SK-N-SH (cell line): ENCODE measurements around the gene PERCC1. TPM values are rescaled to one million over a fixed set of nuclear protein-coding genes. Genes with fewer than 3 reads are reported as not detected.

ENCODE experiments used
- CTCF ChIA-PET: fragments of 300-600, 350-600 bp; formaldehyde crosslinking; extraction: SDS; loops from one replicate; lab custom pipeline; 2021; lab: Yijun Ruan, JAX
- POLR2A ChIA-PET: fragments of 350-600 bp; sonication (Branson Sonifier 250); formaldehyde crosslinking; extraction: SDS; loops from one replicate; lab custom pipeline; 2020; ENCODE audit warnings: antibody characterized with exemption, inconsistent platforms; lab: Yijun Ruan, JAX
- DNase-seq: peaks from one replicate; pipeline ENCODE4 v3.0.0; 2012
- H2AFZ ChIP-seq: fragments of 200-600 bp; sonication (generic); 2 replicates; pipeline ENCODE4 v1.8.1; 2016; ENCODE audit warnings: antibody characterized with exemption, mild to moderate bottlenecking, low read depth
- H3F3A ChIP-seq: fragments of 200-600 bp; sonication (generic); replicated peaks from 2 replicates; pipeline ENCODE3; 2016; ENCODE audit warnings: antibody characterized with exemption, mild to moderate bottlenecking; ENCODE audit not compliant: insufficient read depth
- H3K27ac ChIP-seq, 2 experiments: fragments of 200-500 bp in 1 of 2; fragments of 200-600 bp in 1 of 2; sonication (Bioruptor generic) in 1 of 2; sonication (generic), shearing (Covaris generic) in 1 of 2; 2 replicates each; pipeline versions ENCODE4 v1.5.1 to v1.6.1; 2014 to 2016; ENCODE audit warnings: low read depth in 2 of 2, inconsistent platforms in 1 of 2, low read length in 1 of 2, mild to moderate bottlenecking in 1 of 2, mixed read lengths in 1 of 2
- H3K27me3 ChIP-seq: fragments of 200-600 bp; sonication (generic), shearing (Covaris generic); 2 replicates; pipeline ENCODE4 v1.6.1; 2016; ENCODE audit warnings: mixed run types; ENCODE audit not compliant: insufficient read depth
- H3K36me3 ChIP-seq, 2 experiments: fragments of 200-500 bp in 1 of 2; fragments of 200-600 bp in 1 of 2; sonication (Bioruptor generic) in 1 of 2; sonication (generic) in 1 of 2; replicated peaks in 1 of 2; 2 replicates each; pipeline versions ENCODE3 to v1.5.1; 2014 to 2016; ENCODE audit warnings: low read length in 1 of 2, mild to moderate bottlenecking in 1 of 2; ENCODE audit not compliant: insufficient read depth in 2 of 2, control insufficient read depth in 1 of 2
- H3K4me1 ChIP-seq, 2 experiments: fragments of 200-500 bp in 1 of 2; fragments of 200-600 bp in 1 of 2; sonication (Bioruptor generic) in 1 of 2; sonication (generic), shearing (Covaris generic) in 1 of 2; 2 replicates each; pipeline versions ENCODE4 v1.5.1 to v1.6.1; 2014 to 2016; ENCODE audit warnings: low read depth in 1 of 2, low read length in 1 of 2, mixed run types in 1 of 2; ENCODE audit not compliant: insufficient read depth in 2 of 2, control insufficient read depth in 1 of 2
- H3K4me2 ChIP-seq: fragments of 200-600 bp; sonication (generic), shearing (Covaris generic); 2 replicates; pipeline ENCODE4 v1.6.1; 2017; ENCODE audit warnings: mixed run types
- H3K4me3 ChIP-seq, 2 experiments: fragments of 200-500 bp in 1 of 2; fragments of 200-600 bp in 1 of 2; sonication (Bioruptor generic) in 1 of 2; sonication (generic), shearing (Covaris generic) in 1 of 2; 2 replicates each; pipeline versions ENCODE4 v1.5.1 to v1.8.1; 2014 to 2016; ENCODE audit warnings: low read depth in 2 of 2, inconsistent platforms in 1 of 2, low read length in 1 of 2, mild to moderate bottlenecking in 1 of 2, mixed read lengths in 1 of 2, moderate library complexity in 1 of 2
- H3K79me2 ChIP-seq: fragments of 200-600 bp; sonication (generic); 2 replicates; pipeline ENCODE4 v1.8.1; 2017; ENCODE audit warnings: mild to moderate bottlenecking; ENCODE audit not compliant: insufficient read depth
- H3K9ac ChIP-seq: fragments of 200-600 bp; sonication (generic); 2 replicates; pipeline ENCODE4 v1.6.1; 2017; ENCODE audit warnings: mixed run types
- H3K9me2 ChIP-seq: fragments of 200-600 bp; sonication (generic); 2 replicates; pipeline ENCODE4 v1.6.1; 2017; ENCODE audit warnings: mixed run types
- H3K9me3 ChIP-seq: fragments of 200-600 bp; sonication (generic); 2 replicates; pipeline ENCODE4 v1.6.1; 2017; ENCODE audit warnings: mixed run types, mild to moderate bottlenecking, moderate library complexity
- H4K20me1 ChIP-seq: fragments of 200-600 bp; sonication (generic); 2 replicates; pipeline ENCODE4 v1.6.1; 2017; ENCODE audit warnings: mild to moderate bottlenecking, mixed run types; ENCODE audit not compliant: insufficient read depth
- ELF1 ChIP-seq: IDR thresholded peaks from 2 replicates; pipeline ENCODE4 v1.4.0; 2012
- EZH2phosphoT487 ChIP-seq: fragments of 200-600 bp; sonication (generic); IDR thresholded peaks from 2 replicates; pipeline ENCODE4 v1.6.1; 2017; ENCODE audit warnings: low read depth, mixed run types, mild to moderate bottlenecking, antibody characterized with exemption, moderate library complexity, borderline replicate concordance
- FOXJ3 ChIP-seq: sonication (generic); formaldehyde crosslinking; IDR thresholded peaks from 2 replicates; pipeline ENCODE4 v1.5.1; 2020; ENCODE audit warnings: mild to moderate bottlenecking, missing genetic modification reagents
- FOXM1 ChIP-seq: IDR thresholded peaks from 2 replicates; pipeline ENCODE4 v1.4.0; 2012; ENCODE audit warnings: low read depth, mild to moderate bottlenecking
- GABPA ChIP-seq: IDR thresholded peaks from 2 replicates; pipeline ENCODE4 v1.4.0; 2012; ENCODE audit warnings: low read depth, mild to moderate bottlenecking
- GATA2 ChIP-seq: sonication (generic); formaldehyde crosslinking; IDR thresholded peaks from 2 replicates; pipeline ENCODE4 v1.5.0; 2020; ENCODE audit warnings: mild to moderate bottlenecking, missing genetic modification reagents
- JUND ChIP-seq: IDR thresholded peaks from 2 replicates; pipeline ENCODE4 v1.4.0; 2012
- MAX ChIP-seq: IDR thresholded peaks from 2 replicates; pipeline ENCODE4 v1.4.0; 2012; ENCODE audit warnings: low read depth
- MEF2A ChIP-seq: IDR thresholded peaks from 2 replicates; pipeline ENCODE4 v1.4.0; 2012; ENCODE audit warnings: low read depth, borderline replicate concordance
- MXI1 ChIP-seq: IDR thresholded peaks from 2 replicates; pipeline ENCODE4 v1.6.1; 2012; ENCODE audit warnings: mild to moderate bottlenecking, low read depth, low read length, improper control_type of control experiment
- NFIC ChIP-seq: IDR thresholded peaks from 2 replicates; pipeline ENCODE4 v1.4.0; 2012; ENCODE audit warnings: borderline replicate concordance
- NRF1 ChIP-seq: IDR thresholded peaks from 2 replicates; pipeline ENCODE4 v1.6.1; 2012; ENCODE audit warnings: low read depth, mild to moderate bottlenecking, low read length
- PBX3 ChIP-seq: IDR thresholded peaks from 2 replicates; pipeline ENCODE4; 2012
- POLR2AphosphoS5 ChIP-seq: IDR thresholded peaks from 2 replicates; pipeline ENCODE4 v1.6.1; 2012; ENCODE audit warnings: low read depth, low read length
- RCOR1 ChIP-seq: fragments of 150-350 bp; IDR thresholded peaks from 2 replicates; pipeline ENCODE4 v1.6.1; 2017; ENCODE audit warnings: antibody characterized with exemption, low read length
- RFX5 ChIP-seq: IDR thresholded peaks from 2 replicates; pipeline ENCODE4 v1.6.1; 2012; ENCODE audit warnings: mild to moderate bottlenecking, improper control_type of control experiment, low read length
- SIN3A ChIP-seq: IDR thresholded peaks from 2 replicates; pipeline ENCODE4 v1.6.1; 2012; ENCODE audit warnings: low read depth, mild to moderate bottlenecking, low read length, moderate library complexity, borderline replicate concordance
- SMC3 ChIP-seq: IDR thresholded peaks from 2 replicates; pipeline ENCODE4 v1.6.1; 2012; ENCODE audit warnings: low read depth, low read length, improper control_type of control experiment
- TAF1 ChIP-seq: IDR thresholded peaks from 2 replicates; pipeline ENCODE4 v1.6.1; 2012; ENCODE audit warnings: low read depth, mild to moderate bottlenecking, low read length, moderate library complexity, borderline replicate concordance
- TCF12 ChIP-seq: IDR thresholded peaks from 2 replicates; pipeline ENCODE4 v1.4.0; 2012
- TEAD4 ChIP-seq: IDR thresholded peaks from 2 replicates; pipeline ENCODE4 v1.4.0; 2012; ENCODE audit warnings: mild to moderate bottlenecking, borderline replicate concordance; ENCODE audit not compliant: insufficient read depth
- USF2 ChIP-seq: fragments of 150-350 bp; IDR thresholded peaks from 2 replicates; pipeline ENCODE4 v1.6.1; 2017; ENCODE audit warnings: antibody characterized with exemption, low read length, low read depth, borderline replicate concordance
- WGBS: methylation state at CpG from one replicate; pipeline ENCODE4 v1.1.6; 2017; ENCODE audit warnings: low lambda C conversion rate; 5-methylcytosine and 5-hydroxymethylcytosine counted together
- polyA plus RNA-seq, 3 experiments: library from polyadenylated mRNA; depleted of rRNA; stranded (reverse); fragments of >200 nt; gene quantifications; 2 replicates each; pipeline ENCODE4 v1.2.3, GENCODE V29; 2012
- TF ChIP-seq, protein P1 (sequence below): fragments of 200-600 bp; sonication (generic); IDR thresholded peaks from 2 replicates; pipeline ENCODE4 v1.6.1; 2017; ENCODE audit warnings: antibody characterized with exemption, mild to moderate bottlenecking, moderate library complexity
- TF ChIP-seq, protein P2 (sequence below): IDR thresholded peaks from 2 replicates; pipeline ENCODE4 v1.4.0; 2012; ENCODE audit warnings: low read depth, borderline replicate concordance
- TF ChIP-seq, protein P3 (sequence below): fragments of 150-350 bp; IDR thresholded peaks from 2 replicates; pipeline ENCODE4 v1.6.1; 2016; ENCODE audit warnings: mild to moderate bottlenecking, low read depth, low read length

PERCC1 gene
- polyA plus RNA-seq, 1 of the 3 experiments (the other 2 are of a cell fraction), result not detected

DNA sequence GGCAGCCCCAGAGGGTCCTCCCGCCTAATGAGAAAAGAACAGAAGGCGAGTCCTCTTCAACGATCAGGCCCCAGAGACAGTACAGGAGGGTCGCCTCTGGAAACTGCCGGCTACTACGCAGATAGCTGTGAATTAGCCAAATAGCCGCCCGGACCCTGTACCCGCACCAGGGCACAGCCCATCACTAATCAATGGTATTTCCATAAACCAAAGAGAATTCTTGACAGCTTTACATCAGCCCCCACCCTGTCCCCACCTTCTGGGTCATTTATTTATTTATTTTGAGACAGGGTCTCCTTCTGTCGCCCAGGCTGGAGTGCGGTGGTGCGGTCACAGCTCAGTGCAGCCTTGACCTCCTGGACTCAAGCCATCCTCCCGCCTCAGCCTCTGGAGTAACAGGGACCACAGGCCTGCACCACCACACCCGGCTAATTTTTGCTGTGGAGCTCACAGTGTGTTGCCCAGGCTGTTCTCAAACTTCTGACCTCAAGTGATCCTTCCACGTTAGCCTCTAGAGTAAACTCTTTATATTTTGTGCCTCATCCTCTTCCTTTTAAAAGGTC is 44.8 kb downstream of the PERCC1 start:
- H3K4me1 ChIP-seq, result peaks cover 5 to 11% of the 10 kb centered on the region in 2 experiments; a peak in 2 of 4 replicates
- no peak for DNase-seq
- ChIA-PET CTCF (interaction anchor here (1.4 kb wide), 1 partner anchor 18 kb away, joined by 3 read pairs; no protein-coding TSS in a partner anchor), POLR2A (interaction anchor here (0.6 to 1.2 kb wide), 2 partner anchors 55 to 680 kb away, joined by 3 read pairs; partner anchors contain the start of genes TRAF7 and UQCC4)
- H3K27ac ChIP-seq, result peak overlapping the region; percentile 42 to 77; a peak in 2 of 4 replicates
- TF ChIP-seq FOXM1 (no peak), TAF1 (no peak), PBX3 (no peak), RCOR1 (no peak), MAX (no peak), RFX5 (no peak), GABPA (no peak), TEAD4 (no peak), JUND (no peak), EZH2phosphoT487 (no peak), TCF12 (no peak), ELF1 (no peak), GATA2 (CRISPR knock-in tag) (no peak), MEF2A (no peak), NFIC (no peak), NRF1 (no peak)
- TF ChIP-seq, protein P1, sequence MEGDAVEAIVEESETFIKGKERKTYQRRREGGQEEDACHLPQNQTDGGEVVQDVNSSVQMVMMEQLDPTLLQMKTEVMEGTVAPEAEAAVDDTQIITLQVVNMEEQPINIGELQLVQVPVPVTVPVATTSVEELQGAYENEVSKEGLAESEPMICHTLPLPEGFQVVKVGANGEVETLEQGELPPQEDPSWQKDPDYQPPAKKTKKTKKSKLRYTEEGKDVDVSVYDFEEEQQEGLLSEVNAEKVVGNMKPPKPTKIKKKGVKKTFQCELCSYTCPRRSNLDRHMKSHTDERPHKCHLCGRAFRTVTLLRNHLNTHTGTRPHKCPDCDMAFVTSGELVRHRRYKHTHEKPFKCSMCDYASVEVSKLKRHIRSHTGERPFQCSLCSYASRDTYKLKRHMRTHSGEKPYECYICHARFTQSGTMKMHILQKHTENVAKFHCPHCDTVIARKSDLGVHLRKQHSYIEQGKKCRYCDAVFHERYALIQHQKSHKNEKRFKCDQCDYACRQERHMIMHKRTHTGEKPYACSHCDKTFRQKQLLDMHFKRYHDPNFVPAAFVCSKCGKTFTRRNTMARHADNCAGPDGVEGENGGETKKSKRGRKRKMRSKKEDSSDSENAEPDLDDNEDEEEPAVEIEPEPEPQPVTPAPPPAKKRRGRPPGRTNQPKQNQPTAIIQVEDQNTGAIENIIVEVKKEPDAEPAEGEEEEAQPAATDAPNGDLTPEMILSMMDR, result no peak
- H3K4me2 ChIP-seq, result peak overlapping the region; percentile 88
- no peaks in the 10 kb centered on the region for H4K20me1 ChIP-seq
- H2AFZ ChIP-seq, result peak overlapping the region; percentile 77
- H3K4me3 ChIP-seq, result peak overlapping the region; percentile 72 to 75
- H3K9ac ChIP-seq, result peak overlapping the region; percentile 93
- H3K27me3 ChIP-seq, result no peaks in the 10 kb centered on the region
- H3K9me3 ChIP-seq, result no peaks in the 10 kb centered on the region
- H3K79me2 ChIP-seq, result peaks cover 44% of the 10 kb centered on the region
- 67% methylated on average over 13 of the region's 15 CpGs for WGBS
- no peaks in the 10 kb centered on the region for H3K36me3 ChIP-seq
- no peaks in the 10 kb centered on the region for H3K9me2 ChIP-seq
- peaks cover 2% of the 10 kb centered on the region for H3F3A ChIP-seq

DNA sequence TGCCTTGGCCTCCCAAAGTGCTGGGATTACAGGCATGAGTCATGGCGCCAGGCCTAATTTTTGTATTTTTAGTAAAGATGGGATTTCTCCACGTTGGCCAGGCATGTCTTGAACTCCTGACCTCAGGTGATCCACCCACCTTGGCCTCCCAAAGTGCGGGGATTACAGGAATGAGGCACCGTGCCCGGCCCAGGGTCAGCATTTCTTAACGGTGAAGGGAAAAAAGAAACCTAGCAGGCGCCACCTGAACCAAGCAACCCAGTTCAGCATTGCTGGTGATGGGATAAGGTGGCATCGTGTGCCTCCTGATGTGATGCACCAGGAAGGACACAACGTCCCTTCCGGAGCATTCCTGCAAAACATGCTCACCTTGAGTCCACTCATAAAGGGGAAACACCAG is 46.2 kb downstream of the PERCC1 start:
- CTCF ChIA-PET, result no interaction called here
- Histone ChIP-seq H3K27ac (no peak overlapping the region), H3K27me3 (no peaks in the 10 kb centered on the region), H3K9me3 (no peaks in the 10 kb centered on the region), H3K4me3 (no peak overlapping the region), H3K9me2 (no peaks in the 10 kb centered on the region), H3K4me1 (peaks cover 5 to 11% of the 10 kb centered on the region in 2 experiments; a peak in 2 of 4 replicates), H3K79me2 (peaks cover 33% of the 10 kb centered on the region), H4K20me1 (no peaks in the 10 kb centered on the region), H3K36me3 (no peaks in the 10 kb centered on the region), H3K9ac (no peak overlapping the region), H2AFZ (no peak overlapping the region), H3F3A (peaks cover 2% of the 10 kb centered on the region), H3K4me2 (no peak overlapping the region)
- POLR2A ChIA-PET, result no interaction called here
- no peak for TF ChIP-seq MXI1
- no peak for TF ChIP-seq GABPA
- TF ChIP-seq, protein P2, sequence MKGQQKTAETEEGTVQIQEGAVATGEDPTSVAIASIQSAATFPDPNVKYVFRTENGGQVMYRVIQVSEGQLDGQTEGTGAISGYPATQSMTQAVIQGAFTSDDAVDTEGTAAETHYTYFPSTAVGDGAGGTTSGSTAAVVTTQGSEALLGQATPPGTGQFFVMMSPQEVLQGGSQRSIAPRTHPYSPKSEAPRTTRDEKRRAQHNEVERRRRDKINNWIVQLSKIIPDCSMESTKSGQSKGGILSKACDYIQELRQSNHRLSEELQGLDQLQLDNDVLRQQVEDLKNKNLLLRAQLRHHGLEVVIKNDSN, result no peak
- TF ChIP-seq SIN3A, result no peak
- TF ChIP-seq SMC3, result no peak
- TF ChIP-seq FOXJ3 (CRISPR knock-in tag), result no peak
- TF ChIP-seq, protein P3, sequence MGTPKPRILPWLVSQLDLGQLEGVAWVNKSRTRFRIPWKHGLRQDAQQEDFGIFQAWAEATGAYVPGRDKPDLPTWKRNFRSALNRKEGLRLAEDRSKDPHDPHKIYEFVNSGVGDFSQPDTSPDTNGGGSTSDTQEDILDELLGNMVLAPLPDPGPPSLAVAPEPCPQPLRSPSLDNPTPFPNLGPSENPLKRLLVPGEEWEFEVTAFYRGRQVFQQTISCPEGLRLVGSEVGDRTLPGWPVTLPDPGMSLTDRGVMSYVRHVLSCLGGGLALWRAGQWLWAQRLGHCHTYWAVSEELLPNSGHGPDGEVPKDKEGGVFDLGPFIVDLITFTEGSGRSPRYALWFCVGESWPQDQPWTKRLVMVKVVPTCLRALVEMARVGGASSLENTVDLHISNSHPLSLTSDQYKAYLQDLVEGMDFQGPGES, result no peak
- no peak for TF ChIP-seq NFIC
- no peak for TF ChIP-seq POLR2AphosphoS5
- TF ChIP-seq FOXM1, result no peak
- TF ChIP-seq USF2, result no peak
- no peak for TF ChIP-seq TEAD4
- 86% methylated on average over 10 of the region's 10 CpGs for WGBS
- DNase-seq, result no peak
